ENCODE measurements around the gene KCNJ6. TPM values are rescaled to one million over a fixed set of nuclear protein-coding genes. Genes with fewer than 3 reads are reported as not detected.

KCNJ6 gene
- total RNA-seq, 2 donors from 2014 or later, result 0.33 TPM; not detected in 1

DNA sequence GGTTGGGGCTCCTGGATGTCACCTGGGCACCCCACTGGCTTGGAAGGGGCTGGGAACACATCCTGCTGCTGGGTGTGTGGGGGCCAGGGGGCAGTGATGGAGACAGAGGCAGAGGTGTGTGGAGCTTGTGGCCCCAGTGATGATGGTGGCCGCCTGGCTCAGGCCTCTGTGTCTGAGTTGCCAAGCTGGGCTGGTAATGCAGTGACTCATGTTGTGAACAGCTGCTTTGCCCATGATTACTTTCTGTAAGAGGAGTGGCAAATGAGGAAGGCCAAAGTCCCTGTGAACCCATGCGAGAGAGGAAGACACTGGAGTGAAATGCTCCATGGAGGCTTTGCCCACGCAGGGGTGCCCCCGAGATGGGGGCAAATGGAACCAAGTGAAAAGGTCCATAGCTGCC is 86.8 kb downstream of the KCNJ6 start:
- no peak overlapping the region for H3K27ac Mint-ChIP-seq
- no peak overlapping the region for H3K27ac ChIP-seq (ENCODE audit: low read depth, low read length)
- no peaks in the 10 kb centered on the region for H3K27me3 ChIP-seq (ENCODE audit: control insufficient read depth, insufficient read depth, low read length, poor library complexity, severe bottlenecking)
- H3K36me3 ChIP-seq (ENCODE audit: control insufficient read depth, insufficient read depth, low read length), result no peaks in the 10 kb centered on the region
- DNase-seq, result no peak
- no peak overlapping the region for H3K9ac ChIP-seq (ENCODE audit: extremely low read depth, low read length, poor library complexity, severe bottlenecking)
- WGBS, 2 experiments (ENCODE audit: insufficient coverage in 1 of 2, insufficient read length in 1 of 2), result 88 to 100% methylated on average over 1 to 4 of the region's 4 CpGs
- no peaks in the 10 kb centered on the region for H3K36me3 Mint-ChIP-seq (ENCODE audit: low read depth)
- H3K4me3 Mint-ChIP-seq, result no peak overlapping the region
- H3K9me3 Mint-ChIP-seq, result no peaks in the 10 kb centered on the region
- H3K9me3 ChIP-seq (ENCODE audit: control insufficient read depth, low read length), result no peaks in the 10 kb centered on the region
- peaks cover 20% of the 10 kb centered on the region for H3K4me1 Mint-ChIP-seq
- peaks cover 9% of the 10 kb centered on the region for H3K4me1 ChIP-seq (ENCODE audit: control insufficient read depth, insufficient read depth, low read length)
- TF ChIP-seq, protein P1, sequence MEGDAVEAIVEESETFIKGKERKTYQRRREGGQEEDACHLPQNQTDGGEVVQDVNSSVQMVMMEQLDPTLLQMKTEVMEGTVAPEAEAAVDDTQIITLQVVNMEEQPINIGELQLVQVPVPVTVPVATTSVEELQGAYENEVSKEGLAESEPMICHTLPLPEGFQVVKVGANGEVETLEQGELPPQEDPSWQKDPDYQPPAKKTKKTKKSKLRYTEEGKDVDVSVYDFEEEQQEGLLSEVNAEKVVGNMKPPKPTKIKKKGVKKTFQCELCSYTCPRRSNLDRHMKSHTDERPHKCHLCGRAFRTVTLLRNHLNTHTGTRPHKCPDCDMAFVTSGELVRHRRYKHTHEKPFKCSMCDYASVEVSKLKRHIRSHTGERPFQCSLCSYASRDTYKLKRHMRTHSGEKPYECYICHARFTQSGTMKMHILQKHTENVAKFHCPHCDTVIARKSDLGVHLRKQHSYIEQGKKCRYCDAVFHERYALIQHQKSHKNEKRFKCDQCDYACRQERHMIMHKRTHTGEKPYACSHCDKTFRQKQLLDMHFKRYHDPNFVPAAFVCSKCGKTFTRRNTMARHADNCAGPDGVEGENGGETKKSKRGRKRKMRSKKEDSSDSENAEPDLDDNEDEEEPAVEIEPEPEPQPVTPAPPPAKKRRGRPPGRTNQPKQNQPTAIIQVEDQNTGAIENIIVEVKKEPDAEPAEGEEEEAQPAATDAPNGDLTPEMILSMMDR (conservative IDR thresholded peaks at IDR 0.05), result no peak
- H3K27me3 Mint-ChIP-seq (ENCODE audit: insufficient read depth), result no peaks in the 10 kb centered on the region
- no peak overlapping the region for H3K4me3 ChIP-seq (ENCODE audit: low read length)

DNA sequence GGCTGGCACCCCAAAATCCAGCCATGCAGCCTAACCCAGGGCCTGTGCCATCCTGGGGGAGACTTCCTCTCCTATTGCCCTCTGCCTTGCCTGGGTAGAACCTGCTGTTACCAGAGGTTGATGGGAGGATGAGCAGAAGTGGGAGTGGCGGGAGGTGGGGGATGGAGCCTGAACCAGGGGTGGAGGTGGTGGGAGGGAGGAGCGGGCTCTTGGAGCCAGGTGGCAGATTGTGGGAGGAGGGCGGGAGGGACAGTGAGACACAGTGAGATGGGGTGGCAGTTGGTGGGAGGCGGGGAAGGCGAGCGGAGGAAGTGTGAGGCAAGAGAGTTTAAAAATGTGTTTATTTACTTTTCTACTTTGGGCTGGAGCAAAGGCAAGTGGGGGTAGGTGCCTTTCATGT is 87.3 kb downstream of the KCNJ6 start:
- H3K27me3 ChIP-seq (ENCODE audit: control insufficient read depth, insufficient read depth, low read length, poor library complexity, severe bottlenecking), result no peaks in the 10 kb centered on the region
- no peaks in the 10 kb centered on the region for H3K36me3 ChIP-seq (ENCODE audit: control insufficient read depth, insufficient read depth, low read length)
- no peak overlapping the region for H3K27ac ChIP-seq (ENCODE audit: low read depth, low read length)
- no peaks in the 10 kb centered on the region for H3K9me3 Mint-ChIP-seq
- H3K4me3 Mint-ChIP-seq, result no peak overlapping the region
- DNase-seq, result peak; percentile 55
- peaks cover 20% of the 10 kb centered on the region for H3K4me1 Mint-ChIP-seq
- no peak overlapping the region for H3K4me3 ChIP-seq (ENCODE audit: low read length)
- no peaks in the 10 kb centered on the region for H3K9me3 ChIP-seq (ENCODE audit: control insufficient read depth, low read length)
- TF ChIP-seq, protein P1 (conservative IDR thresholded peaks at IDR 0.05), result no peak
- no peaks in the 10 kb centered on the region for H3K36me3 Mint-ChIP-seq (ENCODE audit: low read depth)
- H3K4me1 ChIP-seq (ENCODE audit: control insufficient read depth, insufficient read depth, low read length), result peaks cover 9% of the 10 kb centered on the region
- WGBS, 2 experiments (ENCODE audit: insufficient coverage in 1 of 2, insufficient read length in 1 of 2), result 77 to 95% methylated on average over 4 to 6 of the region's 6 CpGs
- H3K9ac ChIP-seq (ENCODE audit: extremely low read depth, low read length, poor library complexity, severe bottlenecking), result no peak overlapping the region
- no peak overlapping the region for H3K27ac Mint-ChIP-seq
- no peaks in the 10 kb centered on the region for H3K27me3 Mint-ChIP-seq (ENCODE audit: insufficient read depth)

DNA sequence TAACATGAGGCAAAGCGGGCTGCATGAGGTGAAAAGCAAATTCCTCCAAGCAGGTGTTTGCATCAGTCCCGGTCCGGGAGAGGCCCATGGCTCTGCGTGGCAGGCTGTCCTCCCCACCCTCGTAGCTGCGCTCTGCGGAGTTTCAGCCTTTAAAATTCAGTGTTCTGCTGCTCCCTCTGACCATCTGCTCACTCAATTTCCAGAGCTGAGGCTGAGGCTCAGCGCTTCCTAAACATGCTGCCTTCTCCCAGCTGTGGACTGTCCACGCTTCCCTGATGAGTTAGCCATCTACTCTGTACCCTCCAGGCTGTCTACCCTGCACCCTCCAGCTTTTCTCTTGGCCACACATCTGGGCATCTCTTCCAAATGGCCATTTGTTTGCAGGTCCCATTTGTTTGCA is 87.7 kb downstream of the KCNJ6 start:
- no peaks in the 10 kb centered on the region for H3K27me3 ChIP-seq (ENCODE audit: control insufficient read depth, insufficient read depth, low read length, poor library complexity, severe bottlenecking)
- Mint-ChIP-seq H3K36me3 (ENCODE audit: low read depth) (no peaks in the 10 kb centered on the region), H3K27me3 (ENCODE audit: insufficient read depth) (peaks cover under 1% of the 10 kb centered on the region), H3K27ac (no peak overlapping the region), H3K9me3 (no peaks in the 10 kb centered on the region), H3K4me3 (no peak overlapping the region), H3K4me1 (peaks cover 20% of the 10 kb centered on the region)
- H3K27ac ChIP-seq (ENCODE audit: low read depth, low read length), result no peak overlapping the region
- no peak for DNase-seq
- peaks cover 9% of the 10 kb centered on the region for H3K4me1 ChIP-seq (ENCODE audit: control insufficient read depth, insufficient read depth, low read length)
- TF ChIP-seq, protein P1 (conservative IDR thresholded peaks at IDR 0.05), result no peak
- no peak overlapping the region for H3K4me3 ChIP-seq (ENCODE audit: low read length)
- H3K9me3 ChIP-seq (ENCODE audit: control insufficient read depth, low read length), result no peaks in the 10 kb centered on the region
- WGBS, 2 experiments (ENCODE audit: insufficient coverage in 1 of 2, insufficient read length in 1 of 2), result 92 to 96% methylated on average over 9 of the region's 9 CpGs
- H3K36me3 ChIP-seq (ENCODE audit: control insufficient read depth, insufficient read depth, low read length), result no peaks in the 10 kb centered on the region
- H3K9ac ChIP-seq (ENCODE audit: extremely low read depth, low read length, poor library complexity, severe bottlenecking), result no peak overlapping the region
